ENCODE results near the gene ZNF730.
"Not testable (repeated sequence)": the region's sequence is repeated elsewhere in the genome, so short reads cannot be mapped to it uniquely, and the experiment has no call there.

ZNF730 gene

DNA sequence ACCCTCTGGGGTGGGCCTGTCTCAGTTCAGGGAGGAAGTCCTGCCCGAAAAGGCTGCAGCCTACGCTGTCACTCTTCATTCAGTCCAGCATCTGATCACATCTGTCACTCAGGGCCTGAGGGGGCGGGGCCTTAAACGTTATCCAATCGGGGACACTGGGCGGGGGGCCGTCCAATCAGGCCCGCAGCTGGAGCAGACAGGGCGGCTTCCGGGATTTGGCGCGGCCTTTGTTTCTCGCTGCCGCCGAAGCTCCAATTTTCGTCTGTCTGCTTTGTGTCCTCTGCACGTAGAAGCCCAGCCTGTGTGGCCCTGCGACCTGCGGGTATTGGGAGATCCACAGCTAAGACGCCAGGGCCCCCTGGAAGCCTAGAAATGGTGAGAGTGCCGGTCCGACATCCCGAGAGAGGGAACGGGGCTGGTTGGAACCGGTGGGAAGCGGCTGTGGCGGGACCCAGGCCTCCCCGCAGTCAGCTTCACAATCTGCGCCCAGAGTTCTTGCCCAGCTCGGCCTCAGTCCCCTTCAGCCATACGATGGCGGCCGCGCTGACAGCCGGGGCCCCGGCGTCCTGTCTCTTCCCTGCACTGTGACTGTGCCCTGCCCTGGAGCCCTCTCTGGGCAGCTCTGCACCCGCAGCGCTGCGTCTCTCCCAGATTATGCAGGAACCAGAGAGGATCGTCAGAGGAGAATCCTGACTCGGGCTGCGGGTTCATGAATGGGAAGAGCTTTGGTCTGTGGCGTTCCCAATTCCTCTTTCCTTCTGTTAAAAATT lies at the start of gene ZNF730:
Gene ZNF730, plus strand, starts transcription at position 224 of the 770 bp plus-strand sequence. Its CDS starts 149 bp downstream, at position 373.
- peak; percentile 64 for DNase-seq

DNA sequence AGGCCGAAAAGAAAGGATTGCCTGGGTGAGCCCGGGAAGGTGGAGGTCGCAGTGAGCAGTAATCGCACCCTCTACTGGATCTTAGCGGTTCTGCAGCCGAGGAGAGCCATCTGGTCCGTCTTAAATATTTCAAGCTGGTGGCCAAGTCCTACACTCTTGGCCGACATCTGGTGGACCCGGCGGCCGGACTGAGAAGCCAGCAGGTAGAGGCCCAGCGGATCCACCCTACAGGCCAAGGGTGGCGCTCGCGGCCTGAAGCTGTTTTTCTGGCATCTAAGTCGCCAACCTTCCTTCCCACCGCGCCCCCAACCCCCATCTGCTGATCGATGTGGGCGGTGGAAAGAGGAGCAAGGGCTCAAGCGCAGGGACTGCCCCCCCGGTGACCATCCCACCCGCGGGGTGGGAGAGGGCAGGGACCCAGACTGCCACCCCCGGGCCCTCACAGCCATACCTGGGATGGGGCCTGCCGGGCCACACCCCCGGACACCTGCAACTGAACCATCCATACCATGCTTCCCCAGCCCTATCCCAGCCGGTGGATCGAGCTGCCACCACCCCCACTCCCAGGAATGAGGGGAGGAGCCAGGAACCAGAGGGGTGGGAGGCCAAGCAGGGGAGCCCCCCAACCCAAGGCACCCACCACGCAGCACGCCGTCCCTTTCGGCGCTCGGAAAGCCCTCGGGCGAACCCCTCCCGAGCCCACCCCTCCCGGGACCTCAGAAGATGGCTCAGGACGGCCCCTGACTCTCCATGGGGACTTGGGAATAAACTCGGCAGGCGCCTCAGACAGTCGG lies 46.3 kb upstream of the ZNF730 start:
- DNase-seq = no peak

DNA sequence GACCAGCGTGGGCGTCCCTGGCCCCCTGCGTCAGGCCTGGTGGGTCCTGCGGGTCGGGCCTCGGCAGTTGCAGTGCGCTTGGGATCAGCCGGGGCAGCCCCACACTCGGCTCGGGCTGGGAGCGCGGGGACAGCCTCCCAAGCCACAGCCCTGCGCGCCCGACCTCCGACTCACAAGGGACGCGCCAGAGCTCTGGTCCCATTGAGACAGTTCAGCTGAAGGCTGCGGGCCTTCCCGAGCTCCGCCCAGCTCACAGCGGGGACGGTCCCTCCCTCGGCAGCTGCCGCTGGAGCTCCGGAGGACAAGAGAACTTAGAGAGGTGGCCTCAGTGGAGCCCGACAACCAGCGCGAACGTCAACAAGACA lies 45.7 kb upstream of the ZNF730 start:
- DNase-seq = no peak

DNA sequence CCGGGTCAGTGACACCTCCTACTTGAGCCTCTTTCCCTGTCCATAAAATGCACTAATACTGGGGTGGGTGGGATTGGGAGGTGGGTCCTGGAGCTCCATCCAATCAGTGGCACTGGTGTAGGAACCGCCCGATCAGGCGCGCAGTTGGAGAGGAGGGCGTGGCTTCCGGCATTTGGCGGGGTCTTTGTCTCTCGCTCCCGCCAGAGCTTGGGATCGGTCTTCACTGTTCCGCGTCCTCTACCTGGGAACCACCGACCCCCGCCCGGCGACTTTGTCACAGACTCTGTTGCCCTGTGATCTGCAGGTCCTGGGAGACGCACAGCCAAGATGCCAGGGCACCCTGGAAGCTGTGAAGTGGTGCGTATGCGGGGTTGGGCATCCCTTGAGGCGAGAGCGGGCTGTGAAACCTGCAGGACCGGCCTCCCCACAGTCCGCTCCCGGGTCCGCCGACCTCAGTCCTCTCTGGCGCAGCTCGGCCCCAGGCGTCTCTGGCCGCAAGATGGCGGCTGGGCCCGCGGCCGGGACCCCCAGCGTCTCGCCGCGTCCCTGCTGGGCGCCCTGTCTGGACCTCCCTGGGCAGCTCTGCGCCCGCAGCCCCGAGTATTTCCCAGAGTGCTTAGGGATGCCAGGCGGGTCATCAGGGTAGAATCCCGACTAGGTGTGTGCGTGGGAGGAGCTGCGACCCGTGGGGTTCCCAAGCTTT lies 41.6 kb upstream of the ZNF730 start:
- no peak for DNase-seq

DNA sequence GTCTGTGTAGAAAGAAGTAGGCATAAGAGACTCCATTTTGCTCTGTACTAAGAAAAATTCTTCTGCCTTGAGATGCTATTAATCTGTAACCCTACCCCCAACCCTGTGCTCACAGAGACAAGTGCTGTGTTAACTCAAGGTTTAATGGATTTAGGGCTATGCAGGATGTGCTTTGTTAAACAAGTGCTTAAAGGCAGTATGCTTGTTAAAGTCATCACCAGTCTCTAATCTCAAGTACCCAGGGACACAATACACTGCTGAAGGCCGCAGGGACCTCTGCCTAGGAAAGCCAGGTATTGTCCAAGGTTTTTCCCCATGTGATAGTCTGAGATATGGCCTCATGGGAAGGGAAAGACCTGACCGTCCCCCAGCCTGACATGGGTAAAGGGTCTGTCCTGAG lies 39.0 kb upstream of the ZNF730 start:
- DNase-seq = not testable (repeated sequence)

DNA sequence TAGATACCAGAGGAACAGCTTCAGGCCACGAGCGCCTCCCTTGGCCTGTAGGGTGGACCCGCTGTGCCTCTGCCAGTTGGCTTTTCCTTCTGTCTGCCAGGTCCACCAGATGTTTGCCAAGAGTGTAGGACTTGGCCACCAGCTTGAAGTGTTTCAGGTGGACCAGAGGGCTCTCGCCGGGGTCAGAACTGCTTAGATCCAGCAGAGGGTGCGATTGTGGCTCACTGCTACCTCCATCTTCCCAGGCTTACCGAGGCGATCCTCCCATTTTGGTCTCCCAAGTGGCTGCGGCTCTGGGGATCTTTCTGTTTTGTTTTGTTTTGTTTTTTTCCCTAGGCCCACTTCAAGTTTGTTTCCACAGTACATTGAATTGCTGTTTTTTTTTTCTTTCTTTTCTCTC lies 23.0 kb upstream of the ZNF730 start:
- DNase-seq = no peak

DNA sequence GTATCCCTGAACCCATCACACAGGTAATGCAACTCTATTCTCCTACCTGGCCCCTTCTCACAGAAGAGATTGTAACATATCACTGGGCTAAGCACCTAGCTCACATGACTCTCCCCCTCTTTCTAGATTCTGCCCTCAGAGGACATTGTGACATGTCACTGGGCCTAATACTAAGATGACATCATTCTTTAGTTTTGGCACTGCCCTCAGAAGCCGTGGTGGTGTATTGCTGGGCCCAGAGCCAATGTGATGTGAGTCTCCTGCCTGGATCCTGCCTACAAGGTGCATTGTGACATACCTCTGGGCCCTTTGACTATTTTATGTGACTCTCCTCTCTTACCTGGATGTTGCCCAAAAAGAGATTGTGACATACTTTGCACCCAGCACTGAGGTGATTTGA lies 21.4 kb upstream of the ZNF730 start:
- DNase-seq = no peak

DNA sequence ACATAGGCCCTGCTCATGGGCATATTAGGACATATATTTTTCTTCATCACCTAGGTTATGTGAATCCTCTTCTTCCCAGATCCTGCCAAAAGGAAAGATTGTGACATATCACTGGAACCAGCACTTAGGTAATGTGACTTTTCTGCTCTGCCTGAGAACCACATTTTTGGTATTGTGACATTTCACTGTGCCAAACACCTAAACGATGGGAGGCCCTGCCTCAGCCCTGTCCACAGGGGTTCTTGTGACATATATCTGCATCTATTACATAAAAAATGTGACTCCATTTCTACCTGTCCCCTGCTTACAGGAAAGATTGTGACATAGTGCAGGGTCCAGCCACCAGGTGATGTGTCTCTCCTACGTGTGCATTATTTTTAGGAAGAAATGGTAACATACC lies 18.5 kb upstream of the ZNF730 start:
- DNase-seq = no peak

DNA sequence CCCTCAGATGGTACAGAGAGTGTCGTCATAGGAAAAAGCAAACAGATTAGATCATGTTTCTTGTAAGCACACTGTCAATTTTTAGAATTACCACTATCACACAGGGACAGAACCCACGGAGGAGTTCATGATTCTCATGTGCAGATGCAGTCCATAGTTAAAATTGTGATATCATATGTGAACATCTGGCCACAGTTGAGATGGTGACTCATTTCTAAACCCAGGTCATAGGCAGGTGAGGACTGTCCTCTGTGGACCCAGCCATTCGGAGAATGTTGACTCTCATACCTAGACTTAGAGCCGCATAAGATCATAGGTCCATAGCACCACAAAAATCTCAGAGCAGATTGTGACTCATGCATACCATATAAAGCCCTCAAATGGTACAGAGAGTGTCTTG lies 17.8 kb upstream of the ZNF730 start:
- DNase-seq = no peak

DNA sequence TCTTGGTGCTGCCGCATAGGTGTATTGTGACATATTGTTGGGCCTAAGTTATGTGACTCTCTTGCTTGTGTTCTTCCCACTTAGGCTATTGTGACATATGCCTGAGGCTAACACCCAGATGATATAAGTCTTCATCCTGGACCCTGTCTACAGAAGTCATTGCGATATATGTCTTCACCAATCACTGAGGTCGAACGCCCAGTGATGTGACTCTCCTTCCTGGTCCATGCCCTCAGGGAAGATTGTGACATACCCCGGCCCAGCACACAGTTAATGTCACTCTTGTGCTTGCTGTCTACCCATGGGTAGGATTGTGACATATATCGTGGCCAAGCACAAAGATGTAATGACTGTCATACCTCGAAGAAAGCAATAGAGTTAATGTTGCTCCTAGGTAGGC lies 16.9 kb upstream of the ZNF730 start:
- DNase-seq = no peak

DNA sequence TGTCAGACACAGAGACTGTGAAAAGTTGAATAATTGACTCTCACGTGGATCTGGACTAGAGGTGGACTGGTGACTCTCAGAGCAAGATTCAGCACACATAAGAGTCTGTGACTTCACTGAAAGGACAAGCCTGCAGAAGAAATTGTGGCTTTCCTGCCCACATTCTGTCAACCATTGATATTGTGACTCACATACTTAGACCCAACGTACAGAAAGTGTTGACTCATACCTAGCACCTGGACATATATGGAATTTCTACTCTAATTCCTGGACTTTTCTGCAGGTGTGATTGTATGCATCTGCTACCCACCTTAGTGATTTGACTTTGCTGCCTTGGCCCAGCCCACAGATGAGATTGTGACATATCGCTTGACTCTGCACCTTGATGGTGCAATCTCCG lies 15.6 kb upstream of the ZNF730 start:
- DNase-seq = no peak

DNA sequence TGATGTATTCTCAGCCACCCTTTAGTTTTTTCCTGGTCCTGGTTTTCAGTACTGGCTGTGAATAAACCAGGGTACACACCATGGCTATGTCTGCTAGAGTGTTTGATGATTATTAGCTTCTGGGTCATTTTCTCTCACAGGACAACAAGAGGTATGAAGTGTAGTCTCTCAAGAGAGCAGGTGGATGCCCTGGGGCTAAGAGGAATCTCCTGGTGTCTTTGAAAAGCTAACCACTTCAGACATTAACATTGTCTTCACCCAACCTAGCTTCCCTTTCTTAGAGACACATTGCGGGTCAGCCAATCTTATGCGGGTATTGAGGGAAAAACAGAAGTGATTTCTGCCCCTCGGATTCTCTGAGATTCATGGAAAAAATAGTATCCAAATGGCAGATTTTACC lies 1.6 kb downstream of the ZNF730 start:
- no peak for DNase-seq

DNA sequence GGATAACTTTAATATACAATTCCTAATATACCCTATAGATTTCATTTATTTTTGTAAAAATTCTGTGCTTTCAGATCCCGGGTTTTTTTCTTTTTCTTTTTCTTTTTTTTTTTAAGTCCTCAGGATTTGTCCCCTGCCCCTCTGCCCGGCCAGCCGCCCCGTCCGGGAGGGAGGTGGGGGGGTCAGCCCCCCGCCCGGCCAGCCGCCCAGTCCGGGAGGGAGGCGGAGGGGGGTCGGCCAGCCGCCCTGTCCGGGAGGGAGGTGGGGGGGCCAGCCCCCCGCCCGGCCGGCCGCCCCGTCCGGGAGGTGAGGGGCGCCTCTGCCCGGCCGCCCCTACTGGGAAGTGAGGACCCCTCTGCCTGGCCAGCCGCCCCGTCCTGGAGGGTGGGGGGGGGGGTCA lies 17.4 kb downstream of the ZNF730 start:
- not testable (repeated sequence) for DNase-seq

DNA sequence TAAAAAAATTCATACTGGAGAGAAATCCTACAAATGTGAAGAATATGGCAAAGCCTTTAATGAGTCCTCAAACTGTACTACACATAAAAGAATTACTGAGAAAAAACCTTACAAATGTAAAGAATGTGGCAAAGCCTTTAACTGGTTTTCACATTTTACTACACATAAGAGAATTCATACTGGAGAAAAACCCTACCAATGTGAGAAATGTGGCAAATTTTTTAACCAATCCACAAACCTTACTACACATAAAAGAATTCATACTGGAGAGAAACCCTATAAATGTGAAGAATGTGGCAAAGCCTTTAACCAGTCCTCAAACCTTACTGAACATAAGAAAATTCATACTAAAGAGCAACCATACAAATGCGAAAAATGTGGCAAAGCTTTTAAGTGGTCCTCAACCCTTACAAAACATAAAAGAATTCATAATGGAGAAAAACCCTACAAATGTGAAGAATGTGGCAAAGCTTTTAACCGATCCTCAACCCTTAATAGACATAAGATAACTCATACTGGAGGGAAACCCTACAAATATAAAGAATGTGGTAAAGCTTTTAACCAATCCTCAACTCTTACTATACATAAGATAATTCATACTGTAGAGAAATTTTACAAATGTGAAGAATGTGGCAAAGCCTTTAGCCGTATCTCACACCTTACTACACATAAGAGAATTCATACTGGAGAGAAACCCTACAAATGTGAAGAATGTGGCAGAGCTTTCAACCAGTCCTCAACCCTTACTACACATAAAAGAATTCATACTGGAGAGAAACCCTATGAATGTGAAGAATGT lies 29.0 kb downstream of the ZNF730 start:
- DNase-seq = no peak

DNA sequence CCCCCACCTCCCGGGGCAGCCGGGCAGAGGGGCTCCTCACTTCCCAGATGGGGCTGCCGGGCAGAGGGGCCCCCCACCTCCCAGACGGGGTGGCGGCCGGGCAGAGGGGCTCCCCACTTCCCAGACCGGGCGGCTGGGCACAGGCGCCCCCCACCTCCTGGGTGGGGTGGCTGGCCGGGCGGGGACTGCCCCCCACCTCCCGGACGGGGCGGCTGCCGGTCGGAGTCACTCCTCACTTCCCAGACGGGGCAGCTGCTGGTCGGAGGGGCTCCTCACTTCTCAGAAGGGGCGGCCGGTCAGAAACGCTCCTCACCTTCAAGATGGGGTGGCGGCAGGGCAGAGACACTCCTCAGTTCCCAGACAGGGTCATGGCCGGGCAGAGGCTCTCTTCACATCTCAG lies 43.9 kb downstream of the ZNF730 start:
- DNase-seq = no peak

DNA sequence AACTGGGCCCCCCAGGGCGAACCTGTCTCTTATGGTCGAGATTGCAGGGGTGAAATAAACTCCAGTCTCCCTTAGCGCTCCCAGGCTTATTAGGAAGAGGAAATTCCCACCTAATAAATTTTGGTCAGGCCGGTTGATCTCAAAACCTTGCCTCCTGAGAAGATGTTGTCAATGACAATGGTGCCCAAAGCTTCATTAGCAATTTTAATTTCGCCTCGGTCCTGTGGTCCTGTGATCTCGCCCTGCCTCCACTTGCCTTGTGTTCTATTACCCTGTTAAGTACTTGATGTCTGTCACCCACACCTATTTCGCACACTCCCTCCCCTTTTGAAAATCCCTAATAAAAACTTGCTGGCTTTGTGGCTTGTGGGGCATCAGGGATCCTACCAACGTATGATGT lies 51.5 kb downstream of the ZNF730 start:
- DNase-seq = not testable (repeated sequence)

DNA sequence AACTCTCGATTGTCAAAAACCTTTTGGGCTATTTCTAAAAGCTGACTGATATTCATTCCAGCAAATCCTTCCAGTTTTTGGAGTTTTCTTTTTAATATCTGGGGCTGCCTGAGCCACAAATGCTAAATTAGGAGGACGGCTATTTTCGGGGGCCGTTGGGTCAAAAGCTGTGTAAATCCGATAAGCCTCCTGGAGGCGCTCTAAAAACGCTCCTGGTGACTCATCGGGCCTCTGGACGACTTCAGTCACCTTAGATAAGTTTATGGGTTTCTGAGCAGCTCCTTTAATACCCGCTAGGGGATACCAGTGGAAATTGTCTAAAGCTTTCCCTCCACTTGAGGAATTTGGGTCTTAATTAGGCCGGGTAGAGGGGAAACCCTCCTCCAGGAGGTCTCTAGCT lies 66.4 kb downstream of the ZNF730 start:
- DNase-seq = no peak

DNA sequence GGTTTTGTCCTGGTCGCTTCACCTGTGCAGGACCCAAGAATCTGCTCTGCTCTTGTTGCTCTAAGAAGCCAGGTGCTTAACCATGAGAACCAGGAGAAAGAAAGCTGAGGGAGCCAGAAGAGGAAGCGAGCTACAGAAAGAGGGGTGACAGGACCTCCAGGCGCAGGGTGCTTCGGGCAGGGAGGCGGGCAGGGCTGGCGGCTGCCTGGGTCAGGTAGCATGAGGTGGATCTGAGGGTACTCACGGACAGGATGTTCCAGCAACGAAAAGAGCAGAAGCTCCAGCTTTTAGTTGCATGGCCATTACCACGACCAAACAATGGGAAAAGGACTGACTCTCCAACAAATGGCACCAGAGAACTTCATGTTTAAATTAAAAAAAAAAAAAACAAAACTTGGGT lies 73.5 kb downstream of the ZNF730 start:
- no peak for DNase-seq
